A673 (cell line): ENCODE results near the gene LRRC8D.

ENCODE experiments used
- CTCF ChIP-seq: fragments of 300-800, 200-600 bp; sonication (generic); conservative IDR thresholded peaks from 2 replicates; pipeline ENCODE4 v1.5.1; 2017; ENCODE audit warnings: low read depth, mild to moderate bottlenecking, antibody characterized with exemption, low read length, moderate library complexity, mixed read lengths
- EZH2 ChIP-seq: fragments of 200-600 bp; sonication (generic); IDR thresholded peaks from 2 replicates; pipeline ENCODE4 v1.6.1; 2017; ENCODE audit warnings: borderline replicate concordance, low read depth, mild to moderate bottlenecking, mixed read lengths, antibody characterized with exemption, low read length; ENCODE audit not compliant: poor library complexity, severe bottlenecking

- peak; percentile 56 for TF ChIP-seq CTCF
- TF ChIP-seq EZH2 = no peak
Observed at GRCh38 chr1:89843273-89844130, 22.7 kb downstream of the LRRC8D start.
